Transverse colon (tissue), 4 donors: ENCODE data around the gene MDFIC.

Source experiments
- POLR2AphosphoS5 ChIP-seq, 3 donors: sonication (generic); formaldehyde crosslinking; IDR thresholded peaks; one replicate each; pipeline ENCODE4 v1.6.1; 2016; ENCODE audit warnings: antibody characterized with exemption in 3 of 3
- TF ChIP-seq, protein P1 (sequence below), 5 experiments: fragments of 200-600 bp in 3 of 5; fragments of 450-650 bp in 2 of 5; sonication (generic) in 3 of 5; IDR thresholded peaks; 1 replicate in 2 of 5; 2 replicates in 3 of 5; pipeline ENCODE4 v1.5.1; 2016 to 2017; ENCODE audit warnings: antibody characterized with exemption in 5 of 5, inconsistent platforms in 3 of 5, mild to moderate bottlenecking in 2 of 5, moderate library complexity in 1 of 5

DNA sequence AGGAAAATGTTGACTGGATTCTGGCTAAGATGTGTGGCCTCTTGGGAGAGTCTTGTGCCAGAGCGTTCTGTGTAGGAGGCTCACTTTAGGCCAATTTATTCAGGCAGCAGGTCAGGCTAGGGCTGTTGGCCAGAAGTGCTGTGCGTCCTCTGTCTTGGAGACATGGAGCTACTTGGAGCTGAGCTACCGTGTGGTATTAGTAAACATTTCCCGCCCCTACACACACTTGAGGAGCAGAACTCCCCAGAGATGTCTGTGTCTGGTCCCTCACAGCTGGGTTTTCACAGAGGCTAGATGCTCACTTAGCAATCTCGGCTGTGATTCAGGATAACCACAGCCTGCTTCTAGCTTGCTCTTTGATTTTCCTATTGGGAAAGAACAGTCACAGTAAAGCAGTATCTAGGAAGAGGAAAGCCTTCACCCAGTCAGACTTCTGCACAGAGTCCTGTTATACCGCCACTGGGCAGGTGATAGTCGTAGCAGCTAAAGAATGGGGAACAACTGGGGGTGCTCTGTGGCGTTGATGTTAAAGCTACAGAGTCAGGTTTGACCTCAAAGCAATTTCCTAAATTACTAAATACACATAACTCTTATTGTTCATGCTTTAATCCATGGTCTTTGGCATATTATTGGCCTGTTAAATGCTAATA, 86.7 kb downstream of the MDFIC start:
- TF ChIP-seq, protein P1, sequence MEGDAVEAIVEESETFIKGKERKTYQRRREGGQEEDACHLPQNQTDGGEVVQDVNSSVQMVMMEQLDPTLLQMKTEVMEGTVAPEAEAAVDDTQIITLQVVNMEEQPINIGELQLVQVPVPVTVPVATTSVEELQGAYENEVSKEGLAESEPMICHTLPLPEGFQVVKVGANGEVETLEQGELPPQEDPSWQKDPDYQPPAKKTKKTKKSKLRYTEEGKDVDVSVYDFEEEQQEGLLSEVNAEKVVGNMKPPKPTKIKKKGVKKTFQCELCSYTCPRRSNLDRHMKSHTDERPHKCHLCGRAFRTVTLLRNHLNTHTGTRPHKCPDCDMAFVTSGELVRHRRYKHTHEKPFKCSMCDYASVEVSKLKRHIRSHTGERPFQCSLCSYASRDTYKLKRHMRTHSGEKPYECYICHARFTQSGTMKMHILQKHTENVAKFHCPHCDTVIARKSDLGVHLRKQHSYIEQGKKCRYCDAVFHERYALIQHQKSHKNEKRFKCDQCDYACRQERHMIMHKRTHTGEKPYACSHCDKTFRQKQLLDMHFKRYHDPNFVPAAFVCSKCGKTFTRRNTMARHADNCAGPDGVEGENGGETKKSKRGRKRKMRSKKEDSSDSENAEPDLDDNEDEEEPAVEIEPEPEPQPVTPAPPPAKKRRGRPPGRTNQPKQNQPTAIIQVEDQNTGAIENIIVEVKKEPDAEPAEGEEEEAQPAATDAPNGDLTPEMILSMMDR (IDR thresholded peaks at IDR 0.05) = no peak
- peak; percentile 20 to 55 (median 30) for TF ChIP-seq POLR2AphosphoS5 (IDR thresholded peaks at IDR 0.05)
